T-cell (primary cell): Measurements from ENCODE around the gene TAOK3. TPM values are rescaled to one million over a fixed set of nuclear protein-coding genes. Genes with fewer than 3 reads are reported as not detected.

ENCODE experiments used
- ATAC-seq, 4 experiments: fragments of 200-7000 bp in 3 of 4; fragments of 150-1000 bp in 1 of 4; cut with Tn5 transposase; replicated peaks in 1 of 4; 1 replicate in 3 of 4; 2 replicates in 1 of 4; pipeline ENCODE4 v1.10.0; 2021; ENCODE audit warnings: moderate library complexity in 3 of 4, mild to moderate bottlenecking in 2 of 4, moderate number of reproducible peaks in 1 of 4
- CTCF ChIA-PET, 2 donors: fragments of 300-600 bp; sonication (Branson Sonifier 250); formaldehyde crosslinking; loops; one replicate each; lab custom pipeline; 2022; ENCODE audit warnings: antibody characterized with exemption in 2 of 2; lab: Charles Lee
- POLR2A ChIA-PET, 2 donors: fragments of 300-600 bp; sonication (Branson Sonifier 250); formaldehyde crosslinking; loops; one replicate each; lab custom pipeline; 2022; ENCODE audit warnings: antibody characterized with exemption in 2 of 2; lab: Charles Lee
- DNase-seq, 35 experiments: peaks; one replicate each; pipeline versions ENCODE4 v3.0.0 to v3.0.0-alpha.2; 2013 to 2023
- H3K27ac ChIP-seq: one replicate; pipeline ENCODE4 v1.5.1; 2013; ENCODE audit warnings: low read length
- H3K27me3 ChIP-seq, 2 experiments: replicated peaks in 1 of 2; 1 replicate in 1 of 2; 2 replicates in 1 of 2; pipeline versions ENCODE4 v1.6.1 to v1.7.0; 2013; ENCODE audit warnings: low read length in 1 of 2, mixed read lengths in 1 of 2; ENCODE audit not compliant: control insufficient read depth in 2 of 2, insufficient read depth in 2 of 2; ENCODE audit errors: extremely low read depth in 1 of 2
- H3K36me3 ChIP-seq, 2 donors: 1 replicate in 1 of 2; 2 replicates in 1 of 2; pipeline versions ENCODE4 v1.6.1 to v1.7.0; 2013; ENCODE audit warnings: low read length in 1 of 2; ENCODE audit not compliant: control insufficient read depth in 2 of 2, insufficient read depth in 1 of 2; ENCODE audit errors: extremely low read depth in 1 of 2
- H3K4me1 ChIP-seq, 2 experiments: 1 replicate in 1 of 2; 2 replicates in 1 of 2; pipeline versions ENCODE4 v1.6.1 to v1.7.0; 2013; ENCODE audit warnings: low read length in 2 of 2, mixed read lengths in 1 of 2; ENCODE audit not compliant: insufficient read depth in 2 of 2, control insufficient read depth in 1 of 2; ENCODE audit errors: extremely low read depth in 1 of 2
- H3K4me3 ChIP-seq, 2 donors: 1 replicate in 1 of 2; 2 replicates in 1 of 2; pipeline versions ENCODE4 v1.5.1 to v1.7.0; 2013; ENCODE audit warnings: mild to moderate bottlenecking in 2 of 2, low read length in 1 of 2, moderate library complexity in 1 of 2; ENCODE audit not compliant: control insufficient read depth in 1 of 2; ENCODE audit errors: extremely low read depth in 1 of 2
- H3K9me3 ChIP-seq: 2 replicates; pipeline ENCODE4 v1.7.0; 2013
- H3K27ac Mint-ChIP-seq, 2 donors: one replicate each; pipeline ENCODE4 v1.8.0; 2020 to 2021; ENCODE audit warnings: mild to moderate bottlenecking in 2 of 2, mixed read lengths in 2 of 2
- H3K27me3 Mint-ChIP-seq, 2 donors: one replicate each; pipeline ENCODE4 v1.8.0; 2021 to 2022; ENCODE audit warnings: mixed read lengths in 2 of 2
- H3K36me3 Mint-ChIP-seq: one replicate; pipeline ENCODE4 v1.8.0; 2021; ENCODE audit warnings: mixed read lengths
- H3K4me1 Mint-ChIP-seq, 3 donors: one replicate each; pipeline ENCODE4 v1.8.0; 2020 to 2022; ENCODE audit warnings: mixed read lengths in 3 of 3, mild to moderate bottlenecking in 1 of 3
- H3K4me3 Mint-ChIP-seq, 3 donors: one replicate each; pipeline ENCODE4 v1.8.0; 2020 to 2022; ENCODE audit warnings: mild to moderate bottlenecking in 3 of 3, mixed read lengths in 3 of 3, moderate library complexity in 3 of 3
- H3K9me3 Mint-ChIP-seq, 3 donors: one replicate each; pipeline ENCODE4 v1.8.0; 2020 to 2022; ENCODE audit warnings: mixed read lengths in 3 of 3
- WGBS: methylation state at CpG from one replicate; pipeline ENCODE4 v1.1.5; 2013; ENCODE audit warnings: missing lambda C conversion rate; ENCODE audit not compliant: insufficient coverage; 5-methylcytosine and 5-hydroxymethylcytosine counted together
- total RNA-seq, 35 experiments: library from RNA in 6 of 35; stranded (reverse) in 6 of 35; fragments of 120-200 nt in 1 of 35; gene quantifications; one replicate each; pipeline versions ENCODE4 v1.2.1 to v1.2.4 and lab custom pipeline; 2013 to 2026

The TAOK3 gene
- total RNA-seq, 5 donors from 2014 or later (not counting 1 experiment from before 2014, with no cell fraction given), result 58.7 to 93.6 (median 67.4) TPM

DNA sequence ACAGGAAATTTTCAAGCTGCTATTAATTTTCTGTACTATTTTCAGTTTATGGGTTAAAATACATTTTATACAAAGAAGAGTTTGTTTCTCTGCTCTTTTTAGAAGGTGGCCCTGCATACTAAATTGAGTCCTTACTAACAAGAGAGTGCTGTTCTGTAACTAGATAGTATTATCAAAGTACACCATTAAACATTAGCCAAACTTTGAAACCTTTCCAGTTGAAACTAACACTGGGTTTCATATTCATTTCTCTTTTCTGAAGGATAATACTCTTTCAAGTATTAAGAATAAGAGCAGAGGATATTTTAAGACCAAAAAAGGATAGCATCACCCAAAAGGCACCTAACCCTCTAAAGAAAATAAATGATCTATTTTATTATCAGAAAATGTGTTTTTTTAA, 189.6 kb downstream of the TAOK3 start:
- POLR2A ChIA-PET, result interaction anchor here in 1 of 2 donors (0.7 kb wide), 1 partner anchor 17 kb away, joined by 3 read pairs; no protein-coding TSS in a partner anchor
- H3K4me1 Mint-ChIP-seq, result peaks cover 18 to 25% (median 24%) of the 10 kb centered on the region in 3 donors
- DNase-seq (no peak), ATAC-seq (no peak)
- H3K27me3 ChIP-seq, result no peaks in the 10 kb centered on the region
- no peaks in the 10 kb centered on the region for H3K9me3 ChIP-seq
- no peak overlapping the region for H3K4me3 ChIP-seq
- H3K36me3 ChIP-seq, result peaks cover 2 to 39% of the 10 kb centered on the region in 2 donors
- H3K27me3 Mint-ChIP-seq, result no peaks in the 10 kb centered on the region
- H3K9me3 Mint-ChIP-seq, result no peaks in the 10 kb centered on the region
- CTCF ChIA-PET, result interaction anchor here (0.5 to 2.7 kb wide), 10 partner anchors 11 to 367 kb away, joined by 3 to 15 read pairs (median 7); partner anchors contain the start of genes SUDS3 (in 2 of the 2) and TAOK3 (in 1 of the 2)
- H3K4me1 ChIP-seq, result peaks cover 0 to 3% of the 10 kb centered on the region in 2 experiments
- no peak overlapping the region for H3K27ac ChIP-seq
- peaks cover 26% of the 10 kb centered on the region for H3K36me3 Mint-ChIP-seq
- no peak overlapping the region for H3K4me3 Mint-ChIP-seq
- peak overlapping the region; percentile 45 to 74 for H3K27ac Mint-ChIP-seq

DNA sequence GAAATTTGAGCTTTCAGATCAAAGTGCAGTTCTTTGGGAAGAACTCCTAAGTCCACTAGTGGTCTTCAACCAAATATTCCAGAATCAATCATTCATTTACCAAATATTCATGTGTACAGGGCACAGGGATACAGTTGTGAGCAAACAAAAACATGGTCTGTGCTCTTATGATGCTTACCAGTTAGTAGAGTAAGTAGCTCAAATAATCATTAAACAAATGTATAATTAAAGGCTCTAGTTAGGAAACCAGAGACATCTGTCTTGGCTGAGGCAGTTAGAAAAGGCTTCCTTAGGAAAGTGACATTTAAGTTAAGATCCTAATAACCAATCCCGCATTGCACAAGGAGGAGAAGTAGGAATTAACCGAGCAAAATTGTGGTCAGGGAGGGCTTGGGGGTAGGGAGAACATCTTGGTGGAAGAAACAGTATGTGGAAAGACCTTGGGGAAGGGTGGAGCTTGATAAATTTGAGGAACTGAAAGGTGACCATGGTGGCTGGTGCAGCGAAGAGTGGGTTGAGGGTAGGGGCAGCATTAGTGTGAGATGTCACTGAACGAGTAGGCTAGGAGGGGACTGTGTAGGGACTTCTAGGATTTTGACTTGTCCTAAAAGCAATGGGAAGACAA, 196.8 kb downstream of the TAOK3 start:
- DNase-seq (peak in 1 of 35 experiments; percentile 9), ATAC-seq (no peak)
- WGBS, result 98% methylated on average over 4 of the region's 4 CpGs
- H3K27ac ChIP-seq, result no peak overlapping the region
- ChIA-PET POLR2A (no interaction called here), CTCF (interaction anchor here (0.7 to 1.2 kb wide), 2 partner anchors 8 to 96 kb away, joined by 4 read pairs; no protein-coding TSS in a partner anchor)
- no peak overlapping the region for H3K4me3 Mint-ChIP-seq
- peaks cover 8 to 86% of the 10 kb centered on the region in 2 donors for H3K36me3 ChIP-seq
- H3K9me3 ChIP-seq, result no peaks in the 10 kb centered on the region
- no peaks in the 10 kb centered on the region for H3K27me3 Mint-ChIP-seq
- no peak overlapping the region for H3K4me3 ChIP-seq
- no peaks in the 10 kb centered on the region for H3K4me1 ChIP-seq
- H3K4me1 Mint-ChIP-seq, result peaks cover 0 to 4% (median 0%) of the 10 kb centered on the region in 3 donors
- no peak overlapping the region for H3K27ac Mint-ChIP-seq
- no peaks in the 10 kb centered on the region for H3K27me3 ChIP-seq
- H3K9me3 Mint-ChIP-seq, result no peaks in the 10 kb centered on the region
- H3K36me3 Mint-ChIP-seq, result peaks cover 52% of the 10 kb centered on the region

DNA sequence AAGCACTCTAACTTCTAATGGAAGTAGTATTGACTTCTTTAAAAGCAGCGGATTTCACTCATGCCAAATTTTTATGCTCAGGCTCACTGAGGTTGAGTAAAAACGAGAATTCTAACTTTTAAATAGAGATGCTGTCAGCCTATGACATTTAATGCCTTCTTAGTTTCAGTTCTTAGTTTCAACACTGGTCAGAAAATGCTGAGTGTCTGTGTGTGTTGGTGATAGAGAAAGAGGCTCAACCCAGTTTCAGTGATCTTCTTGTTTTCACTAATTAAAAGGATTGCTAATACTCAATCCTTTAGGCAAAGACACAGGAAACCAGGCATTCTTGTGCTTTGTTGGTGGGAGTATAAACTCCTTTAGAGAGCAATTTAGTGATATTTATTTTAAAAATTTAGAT, 205.8 kb downstream of the TAOK3 start:
- no peaks in the 10 kb centered on the region for H3K4me1 ChIP-seq
- Mint-ChIP-seq H3K27ac (peak overlapping the region in 1 of 2 donors; percentile 16), H3K9me3 (no peaks in the 10 kb centered on the region), H3K36me3 (peaks cover 47% of the 10 kb centered on the region), H3K27me3 (no peaks in the 10 kb centered on the region), H3K4me3 (no peak overlapping the region), H3K4me1 (peaks cover 10 to 14% (median 10%) of the 10 kb centered on the region in 3 donors)
- DNase-seq, result no peak
- no peaks in the 10 kb centered on the region for H3K27me3 ChIP-seq
- no peak for ATAC-seq
- H3K36me3 ChIP-seq, result peaks cover 4 to 55% of the 10 kb centered on the region in 2 donors
- no peak overlapping the region for H3K4me3 ChIP-seq
- no peaks in the 10 kb centered on the region for H3K9me3 ChIP-seq
- H3K27ac ChIP-seq, result no peak overlapping the region
- CTCF ChIA-PET, result interaction anchor here in 1 of 2 donors (1.1 kb wide), 1 partner anchor 999 kb away, joined by 3 read pairs; no protein-coding TSS in a partner anchor
- POLR2A ChIA-PET, result interaction anchor here in 1 of 2 donors (0.6 kb wide), 1 partner anchor 166 kb away, joined by 4 read pairs; no protein-coding TSS in a partner anchor
- 27% methylated on average over 2 of the region's 2 CpGs for WGBS

DNA sequence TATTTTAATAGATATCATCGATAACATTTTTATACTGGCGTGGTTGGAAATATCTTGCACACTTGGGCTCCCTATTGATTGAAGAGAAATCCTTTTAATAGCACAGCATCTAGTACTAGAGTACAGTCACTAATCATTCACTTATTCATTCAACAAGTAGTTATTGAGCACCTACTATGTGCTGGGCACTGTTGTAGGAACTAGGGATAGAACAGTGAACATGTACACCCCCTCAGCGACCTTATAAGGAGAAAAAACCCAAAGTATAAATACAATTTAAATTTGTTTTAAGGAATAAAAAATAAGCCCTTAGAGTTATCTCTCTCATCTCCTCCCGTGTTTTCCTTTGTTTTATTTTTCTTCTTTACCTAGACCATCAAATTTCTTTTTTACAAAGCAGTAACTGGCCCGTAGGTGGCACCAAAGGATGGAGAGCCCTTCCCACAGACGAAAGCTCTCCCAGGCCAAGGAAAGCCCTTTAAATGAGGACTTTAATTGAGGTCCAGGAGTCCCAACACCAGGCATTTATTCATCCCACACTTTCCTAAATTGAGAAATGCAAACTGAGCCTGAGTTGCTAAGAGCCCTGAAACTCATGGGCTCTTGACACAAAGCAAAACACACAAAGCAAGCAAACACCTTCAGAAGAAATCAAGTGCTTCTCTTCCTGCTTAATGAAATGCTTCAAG, 207.8 kb downstream of the TAOK3 start:
- DNase-seq, result no peak
- 82% methylated on average over 2 of the region's 6 CpGs for WGBS
- CTCF ChIA-PET, result interaction anchor here in 1 of 2 donors (0.8 kb wide), 1 partner anchor 212 kb away, joined by 5 read pairs; the partner anchor contains the start of gene SUDS3
- Histone ChIP-seq H3K36me3 (peaks cover 11 to 55% of the 10 kb centered on the region in 2 donors), H3K4me3 (no peak overlapping the region), H3K4me1 (no peaks in the 10 kb centered on the region), H3K9me3 (no peaks in the 10 kb centered on the region), H3K27me3 (no peaks in the 10 kb centered on the region), H3K27ac (no peak overlapping the region)
- H3K4me3 Mint-ChIP-seq, result no peak overlapping the region
- H3K4me1 Mint-ChIP-seq, result peaks cover 10 to 14% (median 10%) of the 10 kb centered on the region in 3 donors
- no peaks in the 10 kb centered on the region for H3K27me3 Mint-ChIP-seq
- POLR2A ChIA-PET, result interaction anchor here in 1 of 2 donors (0.5 kb wide), 1 partner anchor 192 kb away, joined by 3 read pairs; no protein-coding TSS in a partner anchor
- H3K36me3 Mint-ChIP-seq, result peaks cover 47% of the 10 kb centered on the region
- no peak for ATAC-seq
- peak overlapping the region; percentile 40 to 58 for H3K27ac Mint-ChIP-seq
- H3K9me3 Mint-ChIP-seq, result no peaks in the 10 kb centered on the region

DNA sequence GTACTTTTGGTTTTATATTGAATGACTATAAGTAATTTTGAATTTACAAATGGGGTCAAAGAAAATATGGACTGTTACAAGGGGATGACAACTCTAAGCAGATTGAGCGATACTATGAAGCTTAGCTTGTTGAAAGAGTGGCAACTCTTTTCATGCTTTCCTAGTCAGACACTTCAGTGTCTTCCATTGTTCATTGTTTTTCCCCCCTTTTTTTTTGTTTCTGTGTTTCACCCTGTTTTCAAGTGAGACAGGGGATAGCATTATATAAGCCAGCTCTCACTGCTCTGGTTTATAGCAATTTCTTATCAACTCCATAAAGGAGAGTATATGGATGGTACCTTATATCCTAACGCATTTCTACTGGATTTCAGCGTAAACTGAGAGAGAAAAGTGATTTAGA, 212.2 kb downstream of the TAOK3 start:
- Histone ChIP-seq H3K9me3 (no peaks in the 10 kb centered on the region), H3K36me3 (peaks cover 21 to 68% of the 10 kb centered on the region in 2 donors), H3K27me3 (no peaks in the 10 kb centered on the region), H3K4me3 (no peak overlapping the region), H3K27ac (no peak overlapping the region), H3K4me1 (no peaks in the 10 kb centered on the region)
- no peak for ATAC-seq
- Mint-ChIP-seq H3K27ac (peak overlapping the region in 1 of 2 donors; percentile 47), H3K4me3 (no peak overlapping the region), H3K36me3 (peaks cover 34% of the 10 kb centered on the region), H3K27me3 (no peaks in the 10 kb centered on the region), H3K4me1 (peaks cover 10 to 14% (median 10%) of the 10 kb centered on the region in 3 donors), H3K9me3 (no peaks in the 10 kb centered on the region)
- no CpG with 5 or more reads among the region's 3 CpGs for WGBS
- POLR2A ChIA-PET, result no interaction called here
- DNase-seq, result no peak
- CTCF ChIA-PET, result interaction anchor here (0.6 to 0.7 kb wide), 2 partner anchors 955 to 1249 kb away, joined by 4 to 6 read pairs; no protein-coding TSS in a partner anchor

DNA sequence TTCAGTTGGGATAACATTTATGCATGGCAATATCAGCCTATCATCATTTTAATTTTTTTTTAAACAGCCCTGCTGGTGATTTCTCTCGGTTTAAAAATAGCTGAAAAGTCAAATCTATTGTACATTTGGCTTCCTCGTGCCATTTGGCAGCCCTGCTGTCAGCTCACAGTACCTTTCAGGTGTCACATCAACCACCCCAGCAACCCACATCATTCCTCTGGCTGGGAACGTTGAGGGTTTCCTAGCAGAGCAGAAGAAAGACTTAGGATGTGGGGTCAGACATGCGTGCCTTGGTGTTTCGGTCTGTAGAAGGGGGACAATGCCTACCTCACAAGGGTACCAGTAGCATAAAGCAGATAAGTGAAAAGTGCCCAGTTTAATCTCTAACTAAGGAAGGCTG, 221.0 kb downstream of the TAOK3 start:
- Mint-ChIP-seq H3K27me3 (no peaks in the 10 kb centered on the region), H3K36me3 (peaks cover 28% of the 10 kb centered on the region), H3K27ac (no peak overlapping the region), H3K9me3 (no peaks in the 10 kb centered on the region), H3K4me3 (no peak overlapping the region), H3K4me1 (peaks cover 0 to 7% (median 0%) of the 10 kb centered on the region in 3 donors)
- ChIA-PET CTCF (no interaction called here), POLR2A (interaction anchor here in 1 of 2 donors (0.5 kb wide), 1 partner anchor 17 kb away, joined by 3 read pairs; no protein-coding TSS in a partner anchor)
- 88% methylated on average over 1 of the region's 5 CpGs for WGBS
- Histone ChIP-seq H3K27me3 (no peaks in the 10 kb centered on the region), H3K9me3 (no peaks in the 10 kb centered on the region), H3K27ac (no peak overlapping the region), H3K4me3 (no peak overlapping the region), H3K4me1 (no peaks in the 10 kb centered on the region), H3K36me3 (peaks cover 0 to 43% of the 10 kb centered on the region in 2 donors)
- ATAC-seq (no peak), DNase-seq (no peak)
